ENCODE measurements around the gene HHATL.

HHATL gene

GRCh38 chr3:42706721-42707619 is 4.4 kb upstream of the HHATL start:
- TF ChIP-seq, protein P1, sequence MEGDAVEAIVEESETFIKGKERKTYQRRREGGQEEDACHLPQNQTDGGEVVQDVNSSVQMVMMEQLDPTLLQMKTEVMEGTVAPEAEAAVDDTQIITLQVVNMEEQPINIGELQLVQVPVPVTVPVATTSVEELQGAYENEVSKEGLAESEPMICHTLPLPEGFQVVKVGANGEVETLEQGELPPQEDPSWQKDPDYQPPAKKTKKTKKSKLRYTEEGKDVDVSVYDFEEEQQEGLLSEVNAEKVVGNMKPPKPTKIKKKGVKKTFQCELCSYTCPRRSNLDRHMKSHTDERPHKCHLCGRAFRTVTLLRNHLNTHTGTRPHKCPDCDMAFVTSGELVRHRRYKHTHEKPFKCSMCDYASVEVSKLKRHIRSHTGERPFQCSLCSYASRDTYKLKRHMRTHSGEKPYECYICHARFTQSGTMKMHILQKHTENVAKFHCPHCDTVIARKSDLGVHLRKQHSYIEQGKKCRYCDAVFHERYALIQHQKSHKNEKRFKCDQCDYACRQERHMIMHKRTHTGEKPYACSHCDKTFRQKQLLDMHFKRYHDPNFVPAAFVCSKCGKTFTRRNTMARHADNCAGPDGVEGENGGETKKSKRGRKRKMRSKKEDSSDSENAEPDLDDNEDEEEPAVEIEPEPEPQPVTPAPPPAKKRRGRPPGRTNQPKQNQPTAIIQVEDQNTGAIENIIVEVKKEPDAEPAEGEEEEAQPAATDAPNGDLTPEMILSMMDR (IDR thresholded peaks at IDR 0.05), result no peak
- peak; percentile 40 for DNase-seq (ENCODE audit: low spot score)
- H3K27ac ChIP-seq, result no peak overlapping the region

DNA sequence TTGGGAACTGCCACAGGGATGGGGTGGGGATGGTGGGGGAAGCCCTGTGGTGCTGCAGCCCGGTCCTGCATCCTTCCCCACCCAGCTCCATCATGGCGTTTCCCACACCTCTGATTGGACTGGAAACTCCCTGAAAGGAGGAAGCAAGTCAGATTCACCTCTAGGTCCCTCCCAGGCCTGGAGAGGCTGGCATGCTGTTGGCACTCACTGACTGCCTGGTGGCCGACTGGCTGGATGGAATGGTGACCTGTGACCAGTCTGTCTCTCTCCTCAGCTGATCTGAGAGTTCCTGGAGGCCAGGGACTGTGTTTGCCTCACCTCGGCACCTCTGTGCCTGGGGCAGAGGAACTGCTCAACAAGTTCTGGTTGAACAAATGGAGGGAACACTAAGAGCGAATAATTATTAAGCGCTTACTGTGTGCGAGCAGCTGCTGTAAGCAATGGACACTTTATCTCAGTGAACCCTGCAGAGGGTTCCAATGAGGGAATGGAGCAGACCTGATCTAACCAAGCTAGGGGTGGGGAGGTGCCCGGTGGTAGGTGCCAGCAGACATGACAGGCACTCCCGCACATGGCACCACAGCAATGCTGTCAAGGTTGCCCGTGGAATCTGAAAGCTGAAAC is 3.5 kb upstream of the HHATL start:
- H3K27ac ChIP-seq, result no peak overlapping the region
- DNase-seq (ENCODE audit: low spot score), result peak; percentile 52
- TF ChIP-seq, protein P1 (IDR thresholded peaks at IDR 0.05), result no peak
- H3K4me3 ChIP-seq, result no peak overlapping the region

More at GRCh38 chr3:42706721-42707619, 4.4 kb upstream of the HHATL start:
- no peak overlapping the region for H3K4me3 ChIP-seq

- no peak overlapping the region for H3K4me3 ChIP-seq
- TF ChIP-seq, protein P1 (IDR thresholded peaks at IDR 0.05), result no peak
- H3K27ac ChIP-seq, result no peak overlapping the region
- peak; percentile 53 for DNase-seq (ENCODE audit: low spot score)
These were observed 2.6 kb upstream of the HHATL start for GRCh38 chr3:42705058-42705767.

GRCh38 chr3:42704136-42704841 is 1.7 kb upstream of the HHATL start:
- Histone ChIP-seq H3K27ac (no peak overlapping the region), H3K4me3 (no peak overlapping the region)
- peak; percentile 70 for DNase-seq (ENCODE audit: low spot score)
- TF ChIP-seq, protein P1 (IDR thresholded peaks at IDR 0.05), result no peak

DNA sequence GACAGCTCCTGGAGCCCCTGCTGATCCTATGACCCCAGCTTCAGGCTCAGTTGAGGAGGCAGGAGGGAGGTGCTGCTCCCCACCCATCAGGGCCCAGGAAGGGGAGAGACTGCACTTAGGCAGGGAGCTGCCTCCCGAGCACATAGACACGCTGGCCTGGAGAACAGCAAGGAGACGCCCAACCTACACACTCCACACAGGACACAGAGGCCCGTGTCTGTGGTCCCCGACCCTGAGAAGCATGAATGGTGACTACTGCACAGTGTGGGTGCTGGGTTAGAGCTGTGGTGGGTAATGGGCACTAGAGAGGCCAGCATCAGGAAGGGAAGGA is 1.1 kb upstream of the HHATL start:
- peak; percentile 55 for DNase-seq (ENCODE audit: low spot score)

More for the DNA sequence above, 1.1 kb upstream of the HHATL start:
- Histone ChIP-seq H3K4me3 (no peak overlapping the region), H3K27ac (no peak overlapping the region)
- TF ChIP-seq, protein P1 (IDR thresholded peaks at IDR 0.05), result no peak

Data from coronary artery (tissue), 2 donors.